ENCODE measurements around the gene LPAR1.
"Not testable (repeated sequence)": the region's sequence is repeated elsewhere in the genome, so short reads cannot be mapped to it uniquely, and the experiment has no call there.

The LPAR1 gene

GRCh38 chr9:110864011-110864410 is 174.3 kb downstream of the LPAR1 start:
- no peak overlapping the region for H3K4me3 ChIP-seq (replicated peaks; ENCODE audit: low read depth, low read length)
- no peaks in the 10 kb centered on the region for H3K36me3 ChIP-seq (ENCODE audit: control insufficient read depth, insufficient read depth, low read length)
- no peak for TF ChIP-seq CTCF (IDR thresholded peaks at IDR 0.05; ENCODE audit: insufficient read depth, low read length, poor library complexity, severe bottlenecking)
- H3K27me3 ChIP-seq (replicated peaks; ENCODE audit: control insufficient read depth, insufficient read depth, low read length) = no peaks in the 10 kb centered on the region
- DNase-seq (ENCODE audit: extremely low read depth, insufficient read length) = no peak

GRCh38 chr9:110861370-110862110 is 176.7 kb downstream of the LPAR1 start:
- not testable (repeated sequence) for H3K36me3 ChIP-seq (ENCODE audit: control insufficient read depth, insufficient read depth, low read length); DNase-seq (ENCODE audit: extremely low read depth, insufficient read length); H3K4me3 ChIP-seq (replicated peaks; ENCODE audit: low read depth, low read length); H3K27me3 ChIP-seq (replicated peaks; ENCODE audit: control insufficient read depth, insufficient read depth, low read length)

GRCh38 chr9:110856772-110857171 is 181.5 kb downstream of the LPAR1 start:
- Histone ChIP-seq H3K36me3 (ENCODE audit: control insufficient read depth, insufficient read depth, low read length) (no peaks in the 10 kb centered on the region), H3K4me3 (replicated peaks; ENCODE audit: low read depth, low read length) (no peak overlapping the region), H3K27me3 (replicated peaks; ENCODE audit: control insufficient read depth, insufficient read depth, low read length) (no peaks in the 10 kb centered on the region)
- DNase-seq (ENCODE audit: extremely low read depth, insufficient read length) = no peak
- no peak for TF ChIP-seq CTCF (IDR thresholded peaks at IDR 0.05; ENCODE audit: insufficient read depth, low read length, poor library complexity, severe bottlenecking)

GRCh38 chr9:110850401-110851135 is 187.7 kb downstream of the LPAR1 start:
- no peak for TF ChIP-seq CTCF (IDR thresholded peaks at IDR 0.05; ENCODE audit: insufficient read depth, low read length, poor library complexity, severe bottlenecking)
- H3K27me3 ChIP-seq (replicated peaks; ENCODE audit: control insufficient read depth, insufficient read depth, low read length) = no peaks in the 10 kb centered on the region
- no peaks in the 10 kb centered on the region for H3K36me3 ChIP-seq (ENCODE audit: control insufficient read depth, insufficient read depth, low read length)
- no peak for DNase-seq (ENCODE audit: extremely low read depth, insufficient read length)
- no peak overlapping the region for H3K4me3 ChIP-seq (replicated peaks; ENCODE audit: low read depth, low read length)

- Histone ChIP-seq H3K27me3 (replicated peaks; ENCODE audit: control insufficient read depth, insufficient read depth, low read length) (no peaks in the 10 kb centered on the region), H3K4me3 (replicated peaks; ENCODE audit: low read depth, low read length) (no peak overlapping the region), H3K36me3 (ENCODE audit: control insufficient read depth, insufficient read depth, low read length) (no peaks in the 10 kb centered on the region)
- no peak for TF ChIP-seq CTCF (IDR thresholded peaks at IDR 0.05; ENCODE audit: insufficient read depth, low read length, poor library complexity, severe bottlenecking)
- no peak for DNase-seq (ENCODE audit: extremely low read depth, insufficient read length)
These were observed 190.6 kb downstream of the LPAR1 start for GRCh38 chr9:110847671-110848070.

GRCh38 chr9:110846215-110846614 is 192.1 kb downstream of the LPAR1 start:
- no peaks in the 10 kb centered on the region for H3K36me3 ChIP-seq (ENCODE audit: control insufficient read depth, insufficient read depth, low read length)
- H3K27me3 ChIP-seq (replicated peaks; ENCODE audit: control insufficient read depth, insufficient read depth, low read length) = no peaks in the 10 kb centered on the region
- H3K4me3 ChIP-seq (replicated peaks; ENCODE audit: low read depth, low read length) = no peak overlapping the region
- no peak for TF ChIP-seq CTCF (IDR thresholded peaks at IDR 0.05; ENCODE audit: insufficient read depth, low read length, poor library complexity, severe bottlenecking)
- no peak for DNase-seq (ENCODE audit: extremely low read depth, insufficient read length)

All from GM06990 (cell line).